ENCODE results near the gene RNF43. TPM values are rescaled to one million over a fixed set of nuclear protein-coding genes. Genes with fewer than 3 reads are reported as not detected.

The RNF43 gene
- polyA plus RNA-seq, 1 donor from 2014 or later: not detected

DNA sequence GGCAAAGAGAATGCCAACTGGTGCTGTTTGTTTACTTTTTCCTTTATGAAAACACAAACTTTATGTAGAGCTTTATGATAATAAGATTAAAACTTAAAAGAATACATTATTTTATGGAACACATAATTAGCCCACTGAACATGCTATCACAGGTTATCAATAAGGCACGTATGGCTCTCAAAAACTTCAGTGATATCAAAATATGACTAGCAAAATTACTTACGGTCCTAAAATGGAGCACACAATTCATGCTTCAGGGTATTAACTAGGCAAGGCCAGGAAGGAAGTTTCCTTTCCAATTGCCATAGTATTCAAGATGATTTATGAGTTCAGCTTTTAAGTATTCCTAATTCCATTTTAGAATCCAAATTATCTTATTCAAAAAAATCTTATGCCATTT is 3.6 kb downstream of the RNF43 start:
- no peaks in the 10 kb centered on the region for H3K79me2 ChIP-seq (replicated peaks; ENCODE audit: insufficient read depth, low read length)
- H3K9me2 ChIP-seq (ENCODE audit: insufficient read depth, low read length): no peaks in the 10 kb centered on the region
- H3K36me3 ChIP-seq (ENCODE audit: insufficient read depth, low read length): no peaks in the 10 kb centered on the region
- no peak overlapping the region for H3K4me2 ChIP-seq (ENCODE audit: low read length)
- H3K27ac ChIP-seq (ENCODE audit: low read length): no peak overlapping the region
- no peaks in the 10 kb centered on the region for H3K27me3 ChIP-seq (ENCODE audit: insufficient read depth, low read depth, low read length)
- no peak overlapping the region for H2AFZ ChIP-seq (ENCODE audit: low read depth, low read length)
- H3K4me3 ChIP-seq (ENCODE audit: low read length): no peak overlapping the region
- no peaks in the 10 kb centered on the region for H4K20me1 ChIP-seq (ENCODE audit: insufficient read depth)
- H3K9me3 ChIP-seq (ENCODE audit: low read length): no peaks in the 10 kb centered on the region
- TF ChIP-seq POLR2AphosphoS5 (IDR thresholded peaks at IDR 0.05): no peak
- TF ChIP-seq, protein P1, sequence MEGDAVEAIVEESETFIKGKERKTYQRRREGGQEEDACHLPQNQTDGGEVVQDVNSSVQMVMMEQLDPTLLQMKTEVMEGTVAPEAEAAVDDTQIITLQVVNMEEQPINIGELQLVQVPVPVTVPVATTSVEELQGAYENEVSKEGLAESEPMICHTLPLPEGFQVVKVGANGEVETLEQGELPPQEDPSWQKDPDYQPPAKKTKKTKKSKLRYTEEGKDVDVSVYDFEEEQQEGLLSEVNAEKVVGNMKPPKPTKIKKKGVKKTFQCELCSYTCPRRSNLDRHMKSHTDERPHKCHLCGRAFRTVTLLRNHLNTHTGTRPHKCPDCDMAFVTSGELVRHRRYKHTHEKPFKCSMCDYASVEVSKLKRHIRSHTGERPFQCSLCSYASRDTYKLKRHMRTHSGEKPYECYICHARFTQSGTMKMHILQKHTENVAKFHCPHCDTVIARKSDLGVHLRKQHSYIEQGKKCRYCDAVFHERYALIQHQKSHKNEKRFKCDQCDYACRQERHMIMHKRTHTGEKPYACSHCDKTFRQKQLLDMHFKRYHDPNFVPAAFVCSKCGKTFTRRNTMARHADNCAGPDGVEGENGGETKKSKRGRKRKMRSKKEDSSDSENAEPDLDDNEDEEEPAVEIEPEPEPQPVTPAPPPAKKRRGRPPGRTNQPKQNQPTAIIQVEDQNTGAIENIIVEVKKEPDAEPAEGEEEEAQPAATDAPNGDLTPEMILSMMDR (IDR thresholded peaks at IDR 0.05; ENCODE audit: poor library complexity, severe bottlenecking): no peak
- no peak for TF ChIP-seq TAF1 (IDR thresholded peaks at IDR 0.05; ENCODE audit: low read depth)
- TF ChIP-seq RAD21 (conservative IDR thresholded peaks at IDR 0.05): no peak
- no peak for TF ChIP-seq MXI1 (conservative IDR thresholded peaks at IDR 0.05; ENCODE audit: poor library complexity, severe bottlenecking)
- TF ChIP-seq EZH2 (IDR thresholded peaks at IDR 0.05; ENCODE audit: borderline replicate concordance, insufficient read depth, low read length, poor library complexity, severe bottlenecking): no peak
- TF ChIP-seq, protein P2, sequence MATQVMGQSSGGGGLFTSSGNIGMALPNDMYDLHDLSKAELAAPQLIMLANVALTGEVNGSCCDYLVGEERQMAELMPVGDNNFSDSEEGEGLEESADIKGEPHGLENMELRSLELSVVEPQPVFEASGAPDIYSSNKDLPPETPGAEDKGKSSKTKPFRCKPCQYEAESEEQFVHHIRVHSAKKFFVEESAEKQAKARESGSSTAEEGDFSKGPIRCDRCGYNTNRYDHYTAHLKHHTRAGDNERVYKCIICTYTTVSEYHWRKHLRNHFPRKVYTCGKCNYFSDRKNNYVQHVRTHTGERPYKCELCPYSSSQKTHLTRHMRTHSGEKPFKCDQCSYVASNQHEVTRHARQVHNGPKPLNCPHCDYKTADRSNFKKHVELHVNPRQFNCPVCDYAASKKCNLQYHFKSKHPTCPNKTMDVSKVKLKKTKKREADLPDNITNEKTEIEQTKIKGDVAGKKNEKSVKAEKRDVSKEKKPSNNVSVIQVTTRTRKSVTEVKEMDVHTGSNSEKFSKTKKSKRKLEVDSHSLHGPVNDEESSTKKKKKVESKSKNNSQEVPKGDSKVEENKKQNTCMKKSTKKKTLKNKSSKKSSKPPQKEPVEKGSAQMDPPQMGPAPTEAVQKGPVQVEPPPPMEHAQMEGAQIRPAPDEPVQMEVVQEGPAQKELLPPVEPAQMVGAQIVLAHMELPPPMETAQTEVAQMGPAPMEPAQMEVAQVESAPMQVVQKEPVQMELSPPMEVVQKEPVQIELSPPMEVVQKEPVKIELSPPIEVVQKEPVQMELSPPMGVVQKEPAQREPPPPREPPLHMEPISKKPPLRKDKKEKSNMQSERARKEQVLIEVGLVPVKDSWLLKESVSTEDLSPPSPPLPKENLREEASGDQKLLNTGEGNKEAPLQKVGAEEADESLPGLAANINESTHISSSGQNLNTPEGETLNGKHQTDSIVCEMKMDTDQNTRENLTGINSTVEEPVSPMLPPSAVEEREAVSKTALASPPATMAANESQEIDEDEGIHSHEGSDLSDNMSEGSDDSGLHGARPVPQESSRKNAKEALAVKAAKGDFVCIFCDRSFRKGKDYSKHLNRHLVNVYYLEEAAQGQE (IDR thresholded peaks at IDR 0.05; ENCODE audit: borderline replicate concordance): no peak
- TF ChIP-seq SMC3 (conservative IDR thresholded peaks at IDR 0.05; ENCODE audit: poor library complexity): no peak
- no peak for TF ChIP-seq EP300 (conservative IDR thresholded peaks at IDR 0.05; ENCODE audit: poor library complexity, severe bottlenecking)
- H3K9ac ChIP-seq (ENCODE audit: low read length): no peak overlapping the region
- no peaks in the 10 kb centered on the region for H3F3A ChIP-seq (ENCODE audit: insufficient read depth, low read length, poor library complexity, severe bottlenecking)

DNA sequence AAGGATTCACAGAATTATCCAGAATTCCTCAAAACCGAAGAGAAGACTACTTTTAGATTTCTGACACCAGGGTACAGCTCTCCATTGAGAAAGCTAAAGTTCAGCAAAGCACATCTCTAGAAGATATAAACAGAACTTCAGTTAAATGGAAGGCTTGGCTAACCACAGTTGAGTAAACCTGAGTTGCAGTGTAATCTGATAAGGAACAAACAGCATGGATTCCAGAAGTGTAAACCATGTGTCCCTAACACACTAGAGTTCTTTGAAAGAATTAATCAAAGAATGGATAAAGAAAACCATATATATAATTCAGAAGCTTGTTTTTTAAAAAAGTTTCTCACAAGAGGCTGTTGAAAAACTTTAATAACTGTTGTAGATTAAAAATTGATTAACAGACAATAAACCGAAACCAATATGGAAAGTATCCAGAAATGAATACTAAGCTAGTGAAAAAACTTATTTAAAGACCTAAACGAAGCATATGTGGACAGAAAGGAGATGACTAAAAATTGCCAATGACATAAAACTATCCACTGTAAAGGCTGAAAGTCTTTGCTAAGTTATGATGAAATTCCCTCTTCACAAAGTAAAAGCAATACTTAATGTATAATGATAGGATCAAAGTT is 4.3 kb downstream of the RNF43 start:
- Histone ChIP-seq H3K79me2 (replicated peaks; ENCODE audit: insufficient read depth, low read length) (no peaks in the 10 kb centered on the region), H3K36me3 (ENCODE audit: insufficient read depth, low read length) (no peaks in the 10 kb centered on the region), H3K27me3 (ENCODE audit: insufficient read depth, low read depth, low read length) (no peaks in the 10 kb centered on the region), H3K4me3 (ENCODE audit: low read length) (no peak overlapping the region), H3K4me2 (ENCODE audit: low read length) (no peak overlapping the region), H2AFZ (ENCODE audit: low read depth, low read length) (no peak overlapping the region), H3F3A (ENCODE audit: insufficient read depth, low read length, poor library complexity, severe bottlenecking) (no peaks in the 10 kb centered on the region), H3K9me3 (ENCODE audit: low read length) (no peaks in the 10 kb centered on the region), H4K20me1 (ENCODE audit: insufficient read depth) (no peaks in the 10 kb centered on the region), H3K9ac (ENCODE audit: low read length) (no peak overlapping the region), H3K27ac (ENCODE audit: low read length) (no peak overlapping the region), H3K9me2 (ENCODE audit: insufficient read depth, low read length) (no peaks in the 10 kb centered on the region)
- no peak for TF ChIP-seq POLR2AphosphoS5 (IDR thresholded peaks at IDR 0.05)
- TF ChIP-seq, protein P2 (IDR thresholded peaks at IDR 0.05; ENCODE audit: borderline replicate concordance): no peak
- no peak for TF ChIP-seq SMC3 (conservative IDR thresholded peaks at IDR 0.05; ENCODE audit: poor library complexity)
- TF ChIP-seq RAD21 (conservative IDR thresholded peaks at IDR 0.05): no peak

Data from neural cell (in vitro differentiated cells).